SK-N-SH (cell line): Measurements from ENCODE around the gene ZNF335. TPM values are rescaled to one million over a fixed set of nuclear protein-coding genes. Genes with fewer than 3 reads are reported as not detected.

Source experiments
- CTCF ChIA-PET: fragments of 300-600, 350-600 bp; formaldehyde crosslinking; extraction: SDS; loops from one replicate; lab custom pipeline; 2021; lab: Yijun Ruan, JAX
- POLR2A ChIA-PET: fragments of 350-600 bp; sonication (Branson Sonifier 250); formaldehyde crosslinking; extraction: SDS; loops from one replicate; lab custom pipeline; 2020; ENCODE audit warnings: antibody characterized with exemption, inconsistent platforms; lab: Yijun Ruan, JAX
- DNase-seq: peaks from one replicate; pipeline ENCODE4 v3.0.0; 2012
- H2AFZ ChIP-seq: fragments of 200-600 bp; sonication (generic); 2 replicates; pipeline ENCODE4 v1.8.1; 2016; ENCODE audit warnings: antibody characterized with exemption, mild to moderate bottlenecking, low read depth
- H3F3A ChIP-seq: fragments of 200-600 bp; sonication (generic); replicated peaks from 2 replicates; pipeline ENCODE3; 2016; ENCODE audit warnings: antibody characterized with exemption, mild to moderate bottlenecking; ENCODE audit not compliant: insufficient read depth
- H3K27ac ChIP-seq, 2 experiments: fragments of 200-500 bp in 1 of 2; fragments of 200-600 bp in 1 of 2; sonication (Bioruptor generic) in 1 of 2; sonication (generic), shearing (Covaris generic) in 1 of 2; 2 replicates each; pipeline versions ENCODE4 v1.5.1 to v1.6.1; 2014 to 2016; ENCODE audit warnings: low read depth in 2 of 2, inconsistent platforms in 1 of 2, low read length in 1 of 2, mild to moderate bottlenecking in 1 of 2, mixed read lengths in 1 of 2
- H3K27me3 ChIP-seq: fragments of 200-600 bp; sonication (generic), shearing (Covaris generic); 2 replicates; pipeline ENCODE4 v1.6.1; 2016; ENCODE audit warnings: mixed run types; ENCODE audit not compliant: insufficient read depth
- H3K36me3 ChIP-seq, 2 experiments: fragments of 200-500 bp in 1 of 2; fragments of 200-600 bp in 1 of 2; sonication (Bioruptor generic) in 1 of 2; sonication (generic) in 1 of 2; replicated peaks in 1 of 2; 2 replicates each; pipeline versions ENCODE3 to v1.5.1; 2014 to 2016; ENCODE audit warnings: low read length in 1 of 2, mild to moderate bottlenecking in 1 of 2; ENCODE audit not compliant: insufficient read depth in 2 of 2, control insufficient read depth in 1 of 2
- H3K4me1 ChIP-seq, 2 experiments: fragments of 200-500 bp in 1 of 2; fragments of 200-600 bp in 1 of 2; sonication (Bioruptor generic) in 1 of 2; sonication (generic), shearing (Covaris generic) in 1 of 2; 2 replicates each; pipeline versions ENCODE4 v1.5.1 to v1.6.1; 2014 to 2016; ENCODE audit warnings: low read depth in 1 of 2, low read length in 1 of 2, mixed run types in 1 of 2; ENCODE audit not compliant: insufficient read depth in 2 of 2, control insufficient read depth in 1 of 2
- H3K4me2 ChIP-seq: fragments of 200-600 bp; sonication (generic), shearing (Covaris generic); 2 replicates; pipeline ENCODE4 v1.6.1; 2017; ENCODE audit warnings: mixed run types
- H3K4me3 ChIP-seq, 2 experiments: fragments of 200-500 bp in 1 of 2; fragments of 200-600 bp in 1 of 2; sonication (Bioruptor generic) in 1 of 2; sonication (generic), shearing (Covaris generic) in 1 of 2; 2 replicates each; pipeline versions ENCODE4 v1.5.1 to v1.8.1; 2014 to 2016; ENCODE audit warnings: low read depth in 2 of 2, inconsistent platforms in 1 of 2, low read length in 1 of 2, mild to moderate bottlenecking in 1 of 2, mixed read lengths in 1 of 2, moderate library complexity in 1 of 2
- H3K79me2 ChIP-seq: fragments of 200-600 bp; sonication (generic); 2 replicates; pipeline ENCODE4 v1.8.1; 2017; ENCODE audit warnings: mild to moderate bottlenecking; ENCODE audit not compliant: insufficient read depth
- H3K9ac ChIP-seq: fragments of 200-600 bp; sonication (generic); 2 replicates; pipeline ENCODE4 v1.6.1; 2017; ENCODE audit warnings: mixed run types
- H3K9me2 ChIP-seq: fragments of 200-600 bp; sonication (generic); 2 replicates; pipeline ENCODE4 v1.6.1; 2017; ENCODE audit warnings: mixed run types
- H3K9me3 ChIP-seq: fragments of 200-600 bp; sonication (generic); 2 replicates; pipeline ENCODE4 v1.6.1; 2017; ENCODE audit warnings: mixed run types, mild to moderate bottlenecking, moderate library complexity
- H4K20me1 ChIP-seq: fragments of 200-600 bp; sonication (generic); 2 replicates; pipeline ENCODE4 v1.6.1; 2017; ENCODE audit warnings: mild to moderate bottlenecking, mixed run types; ENCODE audit not compliant: insufficient read depth
- EP300 ChIP-seq, 2 experiments: IDR thresholded peaks; 2 replicates each; pipeline versions ENCODE4 v1.4.0 to v1.6.1; 2012; ENCODE audit warnings: borderline replicate concordance in 1 of 2, low read depth in 1 of 2, low read length in 1 of 2
- EZH2phosphoT487 ChIP-seq: fragments of 200-600 bp; sonication (generic); IDR thresholded peaks from 2 replicates; pipeline ENCODE4 v1.6.1; 2017; ENCODE audit warnings: low read depth, mixed run types, mild to moderate bottlenecking, antibody characterized with exemption, moderate library complexity, borderline replicate concordance
- FOXM1 ChIP-seq: IDR thresholded peaks from 2 replicates; pipeline ENCODE4 v1.4.0; 2012; ENCODE audit warnings: low read depth, mild to moderate bottlenecking
- GABPA ChIP-seq: IDR thresholded peaks from 2 replicates; pipeline ENCODE4 v1.4.0; 2012; ENCODE audit warnings: low read depth, mild to moderate bottlenecking
- JUND ChIP-seq: IDR thresholded peaks from 2 replicates; pipeline ENCODE4 v1.4.0; 2012
- RCOR1 ChIP-seq: fragments of 150-350 bp; IDR thresholded peaks from 2 replicates; pipeline ENCODE4 v1.6.1; 2017; ENCODE audit warnings: antibody characterized with exemption, low read length
- RFX5 ChIP-seq: IDR thresholded peaks from 2 replicates; pipeline ENCODE4 v1.6.1; 2012; ENCODE audit warnings: mild to moderate bottlenecking, improper control_type of control experiment, low read length
- SIN3A ChIP-seq: IDR thresholded peaks from 2 replicates; pipeline ENCODE4 v1.6.1; 2012; ENCODE audit warnings: low read depth, mild to moderate bottlenecking, low read length, moderate library complexity, borderline replicate concordance
- SMC3 ChIP-seq: IDR thresholded peaks from 2 replicates; pipeline ENCODE4 v1.6.1; 2012; ENCODE audit warnings: low read depth, low read length, improper control_type of control experiment
- TAF1 ChIP-seq: IDR thresholded peaks from 2 replicates; pipeline ENCODE4 v1.6.1; 2012; ENCODE audit warnings: low read depth, mild to moderate bottlenecking, low read length, moderate library complexity, borderline replicate concordance
- TCF12 ChIP-seq: IDR thresholded peaks from 2 replicates; pipeline ENCODE4 v1.4.0; 2012
- TEAD4 ChIP-seq: IDR thresholded peaks from 2 replicates; pipeline ENCODE4 v1.4.0; 2012; ENCODE audit warnings: mild to moderate bottlenecking, borderline replicate concordance; ENCODE audit not compliant: insufficient read depth
- WGBS: methylation state at CpG from one replicate; pipeline ENCODE4 v1.1.6; 2017; ENCODE audit warnings: low lambda C conversion rate; 5-methylcytosine and 5-hydroxymethylcytosine counted together
- polyA plus RNA-seq, 3 experiments: library from polyadenylated mRNA; depleted of rRNA; stranded (reverse); fragments of >200 nt; gene quantifications; 2 replicates each; pipeline ENCODE4 v1.2.3, GENCODE V29; 2012
- TF ChIP-seq, protein P1 (sequence below): IDR thresholded peaks from 2 replicates; pipeline ENCODE4 v1.4.0; 2012; ENCODE audit warnings: low read depth, borderline replicate concordance
- TF ChIP-seq, protein P2 (sequence below): IDR thresholded peaks from 2 replicates; pipeline ENCODE4 v1.4.0; 2012; ENCODE audit warnings: low read depth, borderline replicate concordance
- TF ChIP-seq, protein P3 (sequence below): IDR thresholded peaks from 2 replicates; pipeline ENCODE4 v1.4.0; 2012; ENCODE audit warnings: low read depth
- TF ChIP-seq, protein P4 (sequence below): fragments of 200-600 bp; sonication (generic); IDR thresholded peaks from 2 replicates; pipeline ENCODE4 v1.6.1; 2017; ENCODE audit warnings: antibody characterized with exemption, mild to moderate bottlenecking, moderate library complexity
- TF ChIP-seq, protein P5 (sequence below): IDR thresholded peaks from 2 replicates; pipeline ENCODE4; 2012
- TF ChIP-seq, protein P6 (sequence below): fragments of 150-350 bp; IDR thresholded peaks from 2 replicates; pipeline ENCODE4 v1.6.1; 2017; ENCODE audit warnings: antibody characterized with exemption, low read length, low read depth, borderline replicate concordance
- TF ChIP-seq, protein P7 (sequence below): IDR thresholded peaks from 2 replicates; pipeline ENCODE4 v1.6.1; 2012; ENCODE audit warnings: mild to moderate bottlenecking, low read depth, low read length, moderate library complexity

ZNF335 gene
- polyA plus RNA-seq, 1 of the 3 experiments (the other 2 are of a cell fraction), result 11.7 TPM

DNA sequence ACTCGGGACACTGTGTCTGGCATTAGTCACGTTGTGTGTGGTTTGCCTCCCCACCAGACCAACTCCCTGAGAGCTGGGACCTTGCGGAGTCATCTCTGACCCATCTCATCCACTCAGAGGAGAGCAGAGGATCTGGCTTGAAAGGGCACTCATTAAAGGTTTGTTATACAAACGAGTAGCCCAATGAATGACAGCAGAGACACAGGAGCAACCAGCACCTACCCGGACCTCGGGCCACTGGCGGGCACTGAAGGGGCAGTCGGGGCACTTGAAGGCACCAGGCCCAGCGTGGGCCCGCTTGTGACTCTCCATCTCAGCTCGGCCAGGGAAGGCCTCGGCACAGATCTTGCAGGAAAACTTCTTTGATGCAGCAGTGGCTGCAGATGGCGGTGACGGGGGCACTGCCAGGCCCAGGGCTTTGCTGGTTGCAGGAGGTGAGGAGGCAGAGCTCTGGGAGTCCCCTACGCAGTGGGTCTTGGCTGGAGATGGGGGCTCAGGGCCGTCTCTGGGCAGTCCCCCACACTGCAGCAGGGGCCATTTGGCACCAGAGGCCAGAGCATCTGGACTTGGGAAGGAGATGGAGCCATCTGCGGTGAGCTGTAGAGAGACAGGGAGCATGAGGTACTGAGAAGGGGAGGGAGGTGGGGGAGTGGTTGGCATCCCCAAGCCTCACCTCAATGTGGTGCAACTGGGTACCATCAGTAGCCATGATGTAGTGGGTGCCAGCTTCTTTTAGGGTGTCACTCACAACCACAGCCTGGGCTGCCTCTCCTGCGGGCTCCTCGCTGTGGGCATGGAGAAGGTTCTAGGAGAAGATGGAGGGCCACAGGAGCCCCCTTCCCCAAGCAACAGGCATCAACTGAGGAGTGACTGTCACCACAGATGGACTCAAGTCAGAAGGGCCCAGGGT is 19.8 kb downstream of the ZNF335 start:
- no peak overlapping the region for H3K4me2 ChIP-seq
- WGBS, result 92% methylated on average over 17 of the region's 19 CpGs
- no peaks in the 10 kb centered on the region for H3K79me2 ChIP-seq
- DNase-seq, result no peak
- no peaks in the 10 kb centered on the region for H3F3A ChIP-seq
- no peaks in the 10 kb centered on the region for H4K20me1 ChIP-seq
- H3K27me3 ChIP-seq, result no peaks in the 10 kb centered on the region
- H3K4me3 ChIP-seq, result no peak overlapping the region
- peaks cover 0 to 5% of the 10 kb centered on the region in 2 experiments; a peak in 1 of 4 replicates for H3K4me1 ChIP-seq
- POLR2A ChIA-PET, result interaction anchor here (0.8 to 1.3 kb wide), 2 partner anchors 17 to 61 kb away, joined by 3 to 4 read pairs; partner anchors contain the start of genes CTSA and NEURL2
- no peaks in the 10 kb centered on the region for H3K9me2 ChIP-seq
- no peak overlapping the region for H2AFZ ChIP-seq
- H3K9ac ChIP-seq, result no peak overlapping the region
- H3K9me3 ChIP-seq, result no peaks in the 10 kb centered on the region
- TF ChIP-seq EP300 (IDR thresholded peaks at IDR 0.05; ENCODE audit: borderline replicate concordance in 1 of 2, low read depth in 1 of 2, low read length in 1 of 2), result no peak
- TF ChIP-seq, protein P1, sequence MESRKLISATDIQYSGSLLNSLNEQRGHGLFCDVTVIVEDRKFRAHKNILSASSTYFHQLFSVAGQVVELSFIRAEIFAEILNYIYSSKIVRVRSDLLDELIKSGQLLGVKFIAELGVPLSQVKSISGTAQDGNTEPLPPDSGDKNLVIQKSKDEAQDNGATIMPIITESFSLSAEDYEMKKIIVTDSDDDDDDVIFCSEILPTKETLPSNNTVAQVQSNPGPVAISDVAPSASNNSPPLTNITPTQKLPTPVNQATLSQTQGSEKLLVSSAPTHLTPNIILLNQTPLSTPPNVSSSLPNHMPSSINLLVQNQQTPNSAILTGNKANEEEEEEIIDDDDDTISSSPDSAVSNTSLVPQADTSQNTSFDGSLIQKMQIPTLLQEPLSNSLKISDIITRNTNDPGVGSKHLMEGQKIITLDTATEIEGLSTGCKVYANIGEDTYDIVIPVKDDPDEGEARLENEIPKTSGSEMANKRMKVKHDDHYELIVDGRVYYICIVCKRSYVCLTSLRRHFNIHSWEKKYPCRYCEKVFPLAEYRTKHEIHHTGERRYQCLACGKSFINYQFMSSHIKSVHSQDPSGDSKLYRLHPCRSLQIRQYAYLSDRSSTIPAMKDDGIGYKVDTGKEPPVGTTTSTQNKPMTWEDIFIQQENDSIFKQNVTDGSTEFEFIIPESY, result no peak
- TF ChIP-seq RFX5, result no peak
- no peak for TF ChIP-seq GABPA
- no peak for TF ChIP-seq TEAD4
- TF ChIP-seq, protein P2, sequence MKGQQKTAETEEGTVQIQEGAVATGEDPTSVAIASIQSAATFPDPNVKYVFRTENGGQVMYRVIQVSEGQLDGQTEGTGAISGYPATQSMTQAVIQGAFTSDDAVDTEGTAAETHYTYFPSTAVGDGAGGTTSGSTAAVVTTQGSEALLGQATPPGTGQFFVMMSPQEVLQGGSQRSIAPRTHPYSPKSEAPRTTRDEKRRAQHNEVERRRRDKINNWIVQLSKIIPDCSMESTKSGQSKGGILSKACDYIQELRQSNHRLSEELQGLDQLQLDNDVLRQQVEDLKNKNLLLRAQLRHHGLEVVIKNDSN, result no peak
- TF ChIP-seq, protein P3, sequence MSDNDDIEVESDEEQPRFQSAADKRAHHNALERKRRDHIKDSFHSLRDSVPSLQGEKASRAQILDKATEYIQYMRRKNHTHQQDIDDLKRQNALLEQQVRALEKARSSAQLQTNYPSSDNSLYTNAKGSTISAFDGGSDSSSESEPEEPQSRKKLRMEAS, result no peak
- TF ChIP-seq TCF12, result no peak
- no peak for TF ChIP-seq FOXM1
- TF ChIP-seq TAF1, result no peak
- TF ChIP-seq EZH2phosphoT487, result no peak
- TF ChIP-seq SMC3, result no peak
- TF ChIP-seq, protein P4, sequence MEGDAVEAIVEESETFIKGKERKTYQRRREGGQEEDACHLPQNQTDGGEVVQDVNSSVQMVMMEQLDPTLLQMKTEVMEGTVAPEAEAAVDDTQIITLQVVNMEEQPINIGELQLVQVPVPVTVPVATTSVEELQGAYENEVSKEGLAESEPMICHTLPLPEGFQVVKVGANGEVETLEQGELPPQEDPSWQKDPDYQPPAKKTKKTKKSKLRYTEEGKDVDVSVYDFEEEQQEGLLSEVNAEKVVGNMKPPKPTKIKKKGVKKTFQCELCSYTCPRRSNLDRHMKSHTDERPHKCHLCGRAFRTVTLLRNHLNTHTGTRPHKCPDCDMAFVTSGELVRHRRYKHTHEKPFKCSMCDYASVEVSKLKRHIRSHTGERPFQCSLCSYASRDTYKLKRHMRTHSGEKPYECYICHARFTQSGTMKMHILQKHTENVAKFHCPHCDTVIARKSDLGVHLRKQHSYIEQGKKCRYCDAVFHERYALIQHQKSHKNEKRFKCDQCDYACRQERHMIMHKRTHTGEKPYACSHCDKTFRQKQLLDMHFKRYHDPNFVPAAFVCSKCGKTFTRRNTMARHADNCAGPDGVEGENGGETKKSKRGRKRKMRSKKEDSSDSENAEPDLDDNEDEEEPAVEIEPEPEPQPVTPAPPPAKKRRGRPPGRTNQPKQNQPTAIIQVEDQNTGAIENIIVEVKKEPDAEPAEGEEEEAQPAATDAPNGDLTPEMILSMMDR, result no peak
- TF ChIP-seq, protein P5, sequence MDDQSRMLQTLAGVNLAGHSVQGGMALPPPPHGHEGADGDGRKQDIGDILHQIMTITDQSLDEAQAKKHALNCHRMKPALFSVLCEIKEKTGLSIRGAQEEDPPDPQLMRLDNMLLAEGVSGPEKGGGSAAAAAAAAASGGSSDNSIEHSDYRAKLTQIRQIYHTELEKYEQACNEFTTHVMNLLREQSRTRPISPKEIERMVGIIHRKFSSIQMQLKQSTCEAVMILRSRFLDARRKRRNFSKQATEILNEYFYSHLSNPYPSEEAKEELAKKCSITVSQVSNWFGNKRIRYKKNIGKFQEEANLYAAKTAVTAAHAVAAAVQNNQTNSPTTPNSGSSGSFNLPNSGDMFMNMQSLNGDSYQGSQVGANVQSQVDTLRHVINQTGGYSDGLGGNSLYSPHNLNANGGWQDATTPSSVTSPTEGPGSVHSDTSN, result no peak
- TF ChIP-seq, protein P6, sequence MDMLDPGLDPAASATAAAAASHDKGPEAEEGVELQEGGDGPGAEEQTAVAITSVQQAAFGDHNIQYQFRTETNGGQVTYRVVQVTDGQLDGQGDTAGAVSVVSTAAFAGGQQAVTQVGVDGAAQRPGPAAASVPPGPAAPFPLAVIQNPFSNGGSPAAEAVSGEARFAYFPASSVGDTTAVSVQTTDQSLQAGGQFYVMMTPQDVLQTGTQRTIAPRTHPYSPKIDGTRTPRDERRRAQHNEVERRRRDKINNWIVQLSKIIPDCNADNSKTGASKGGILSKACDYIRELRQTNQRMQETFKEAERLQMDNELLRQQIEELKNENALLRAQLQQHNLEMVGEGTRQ, result no peak
- no peak for TF ChIP-seq JUND
- TF ChIP-seq, protein P7, sequence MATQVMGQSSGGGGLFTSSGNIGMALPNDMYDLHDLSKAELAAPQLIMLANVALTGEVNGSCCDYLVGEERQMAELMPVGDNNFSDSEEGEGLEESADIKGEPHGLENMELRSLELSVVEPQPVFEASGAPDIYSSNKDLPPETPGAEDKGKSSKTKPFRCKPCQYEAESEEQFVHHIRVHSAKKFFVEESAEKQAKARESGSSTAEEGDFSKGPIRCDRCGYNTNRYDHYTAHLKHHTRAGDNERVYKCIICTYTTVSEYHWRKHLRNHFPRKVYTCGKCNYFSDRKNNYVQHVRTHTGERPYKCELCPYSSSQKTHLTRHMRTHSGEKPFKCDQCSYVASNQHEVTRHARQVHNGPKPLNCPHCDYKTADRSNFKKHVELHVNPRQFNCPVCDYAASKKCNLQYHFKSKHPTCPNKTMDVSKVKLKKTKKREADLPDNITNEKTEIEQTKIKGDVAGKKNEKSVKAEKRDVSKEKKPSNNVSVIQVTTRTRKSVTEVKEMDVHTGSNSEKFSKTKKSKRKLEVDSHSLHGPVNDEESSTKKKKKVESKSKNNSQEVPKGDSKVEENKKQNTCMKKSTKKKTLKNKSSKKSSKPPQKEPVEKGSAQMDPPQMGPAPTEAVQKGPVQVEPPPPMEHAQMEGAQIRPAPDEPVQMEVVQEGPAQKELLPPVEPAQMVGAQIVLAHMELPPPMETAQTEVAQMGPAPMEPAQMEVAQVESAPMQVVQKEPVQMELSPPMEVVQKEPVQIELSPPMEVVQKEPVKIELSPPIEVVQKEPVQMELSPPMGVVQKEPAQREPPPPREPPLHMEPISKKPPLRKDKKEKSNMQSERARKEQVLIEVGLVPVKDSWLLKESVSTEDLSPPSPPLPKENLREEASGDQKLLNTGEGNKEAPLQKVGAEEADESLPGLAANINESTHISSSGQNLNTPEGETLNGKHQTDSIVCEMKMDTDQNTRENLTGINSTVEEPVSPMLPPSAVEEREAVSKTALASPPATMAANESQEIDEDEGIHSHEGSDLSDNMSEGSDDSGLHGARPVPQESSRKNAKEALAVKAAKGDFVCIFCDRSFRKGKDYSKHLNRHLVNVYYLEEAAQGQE, result no peak
- no peak for TF ChIP-seq SIN3A
- TF ChIP-seq RCOR1, result no peak
- no peak overlapping the region; a peak in 1 of 4 replicates for H3K27ac ChIP-seq
- CTCF ChIA-PET, result interaction anchor here (1.9 to 3.1 kb wide), 3 partner anchors 10 to 62 kb away, joined by 5 to 20 read pairs (median 9); no protein-coding TSS in a partner anchor
- H3K36me3 ChIP-seq, result peaks cover 23 to 63% of the 10 kb centered on the region in 2 experiments
